HG03558 (cell line): ENCODE measurements around the gene LPGAT1.

ENCODE experiments used
- ATAC-seq: cut with Tn5 transposase; IDR thresholded peaks from one replicate; pipeline ENCODE4 v1.9.1; 2021; ENCODE audit warnings: moderate number of reproducible peaks; ENCODE audit not compliant: unreplicated experiment; ENCODE audit errors: extremely low read depth

LPGAT1 gene

GRCh38 chr1:211829343-211830054 lies 1.1 kb downstream of the LPGAT1 start:
- no peak for ATAC-seq

DNA sequence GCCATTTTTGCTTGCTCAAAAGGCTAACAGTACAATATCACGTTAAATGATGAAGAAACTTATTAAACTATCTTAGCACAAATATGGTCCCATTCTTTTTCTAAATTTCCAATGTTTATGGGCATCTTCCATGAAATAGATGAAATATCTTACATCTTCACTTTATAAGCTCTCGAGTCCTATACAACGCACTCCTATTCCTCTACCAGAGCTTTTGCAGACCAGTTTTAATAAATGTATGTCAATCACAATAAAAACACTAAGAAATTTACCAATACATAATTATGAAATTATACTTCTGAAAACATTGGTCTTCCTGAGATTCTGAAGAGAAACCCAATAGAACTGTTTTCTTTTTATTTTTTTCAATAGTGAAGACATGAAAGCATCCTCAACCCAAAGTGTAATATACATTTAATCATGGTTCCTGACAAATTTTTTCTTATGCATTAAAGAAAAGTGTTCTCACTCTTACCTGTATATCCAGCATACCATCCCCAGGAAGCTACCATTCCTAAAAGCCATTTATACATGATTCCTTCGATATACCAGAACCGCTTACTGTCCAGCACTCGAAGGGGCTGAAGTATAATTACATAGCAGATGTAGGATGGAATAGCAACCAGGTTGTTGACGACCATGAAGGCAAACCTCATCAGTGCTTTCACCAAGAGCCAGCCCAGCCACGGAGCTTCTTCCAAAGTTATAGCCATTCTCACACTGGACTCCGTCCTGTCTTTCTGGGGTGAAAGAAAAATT lies 1.8 kb downstream of the LPGAT1 start:
- ATAC-seq, result no peak

GRCh38 chr1:211827051-211827450 lies 3.5 kb downstream of the LPGAT1 start:
- no peak for ATAC-seq

GRCh38 chr1:211825980-211826379 lies 4.6 kb downstream of the LPGAT1 start:
- no peak for ATAC-seq

DNA sequence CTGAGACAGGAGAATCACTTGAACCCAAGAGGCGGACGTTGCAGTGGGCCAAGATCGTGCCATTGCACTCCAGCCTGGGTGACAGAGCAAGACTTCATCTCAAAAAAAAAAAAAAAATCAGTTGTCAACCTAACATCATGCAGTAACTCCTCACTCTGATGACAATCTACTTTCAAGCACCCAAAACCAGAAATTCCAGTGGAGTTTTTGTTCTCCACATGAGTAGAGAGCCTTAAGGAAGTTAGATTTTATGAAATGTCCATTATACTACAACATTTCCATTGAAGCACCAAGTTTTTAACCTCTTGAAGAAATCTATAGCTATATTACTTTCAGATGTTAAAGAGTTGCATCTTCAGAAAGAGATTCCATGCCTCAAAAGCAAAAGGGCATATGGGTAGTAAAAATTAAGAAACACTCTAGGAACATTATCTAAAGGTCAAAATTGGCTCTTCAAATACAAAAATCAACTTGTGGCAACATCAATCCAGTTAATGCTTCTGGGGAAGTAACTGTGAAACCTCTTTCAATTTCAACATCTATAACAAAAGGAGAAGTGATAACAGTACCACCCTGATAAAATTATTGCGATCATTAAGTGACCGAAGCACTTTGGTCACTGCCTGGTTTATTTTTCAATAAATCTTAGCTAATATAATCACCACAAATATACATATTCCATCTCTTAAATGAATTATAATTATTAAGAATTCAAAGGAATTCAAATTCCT lies 7.7 kb downstream of the LPGAT1 start:
- no peak for ATAC-seq

DNA sequence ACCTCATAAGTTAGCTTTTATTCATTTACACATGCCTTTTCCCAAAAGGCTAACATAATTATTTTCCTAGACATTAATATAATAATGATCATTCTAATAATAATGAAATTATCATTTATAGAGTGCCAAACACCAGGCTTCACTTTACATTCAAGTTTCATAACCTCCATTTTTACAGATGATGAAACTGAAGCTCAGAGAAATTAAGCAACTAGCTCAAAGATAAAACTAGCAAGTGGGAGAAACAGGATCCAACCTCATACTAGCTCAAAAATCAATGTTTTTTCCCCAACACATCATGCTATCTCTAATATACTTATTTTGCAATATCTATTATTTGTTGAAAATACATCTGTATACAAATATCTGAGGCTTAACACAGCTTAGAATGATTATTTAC lies 14.0 kb downstream of the LPGAT1 start:
- no peak for ATAC-seq

DNA sequence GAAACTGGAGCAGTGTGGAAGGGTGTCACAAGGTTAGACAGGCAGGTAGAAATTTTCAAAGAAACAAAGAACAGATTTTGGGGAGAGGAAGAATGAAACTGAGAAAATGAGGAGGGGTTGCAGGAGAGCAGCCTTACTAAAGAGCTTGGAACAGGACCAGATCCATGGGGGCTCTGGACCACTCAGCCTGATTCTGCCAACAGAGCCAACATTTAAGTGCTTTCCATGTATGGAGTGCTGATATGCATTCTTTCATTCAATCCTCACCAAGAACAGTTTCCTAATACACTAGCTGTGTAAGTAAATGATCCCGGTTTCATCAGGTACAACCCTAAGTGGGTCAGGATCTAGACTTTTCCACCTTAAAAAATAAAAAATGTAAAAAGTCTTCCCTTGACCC lies 16.2 kb downstream of the LPGAT1 start:
- ATAC-seq, result no peak

DNA sequence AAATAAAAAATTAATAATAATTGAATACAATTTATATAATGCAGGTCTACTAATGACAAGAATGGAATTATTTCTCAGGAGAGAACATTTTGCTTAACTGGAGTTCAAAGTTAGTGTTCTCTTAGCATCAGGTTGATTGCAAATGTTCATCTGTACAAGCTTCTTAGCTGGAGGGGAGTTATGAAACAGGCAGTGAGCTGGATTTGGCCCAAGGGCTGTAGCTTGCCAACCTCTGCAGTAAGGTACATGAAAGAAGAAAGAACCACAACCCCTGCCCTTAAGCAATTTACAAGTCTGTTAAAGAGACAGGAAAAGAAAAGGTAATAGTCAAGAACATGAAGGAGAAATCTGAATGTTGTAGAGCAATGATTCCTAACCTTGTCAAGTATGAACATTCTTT lies 17.0 kb downstream of the LPGAT1 start:
- ATAC-seq, result no peak

DNA sequence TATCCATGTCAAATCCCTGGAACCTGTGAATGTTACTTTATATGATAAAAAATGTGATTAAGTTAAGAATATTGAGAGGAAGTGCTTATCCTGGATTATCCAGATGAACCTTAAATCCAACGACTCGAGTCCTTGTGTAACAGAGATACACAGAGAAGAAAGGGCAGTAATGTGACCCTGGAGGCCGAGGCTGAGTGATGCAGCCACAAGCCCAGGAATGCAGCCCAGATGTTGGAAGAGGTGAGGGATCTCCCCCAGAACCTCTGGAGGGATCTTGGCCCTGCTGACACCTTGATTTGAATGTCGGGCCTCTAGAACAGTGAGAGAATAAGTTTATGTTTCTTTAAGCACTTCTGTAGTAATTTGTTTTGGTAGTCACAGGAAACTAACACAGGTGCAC lies 18.0 kb downstream of the LPGAT1 start:
- no peak for ATAC-seq

GRCh38 chr1:211811848-211812247 lies 18.7 kb downstream of the LPGAT1 start:
- no peak for ATAC-seq

GRCh38 chr1:211811126-211811525 lies 19.4 kb downstream of the LPGAT1 start:
- ATAC-seq, result no peak

- ATAC-seq, result no peak
Measured at GRCh38 chr1:211808475-211808874, 22.1 kb downstream of the LPGAT1 start.

GRCh38 chr1:211804915-211805314 lies 25.6 kb downstream of the LPGAT1 start:
- ATAC-seq, result no peak

DNA sequence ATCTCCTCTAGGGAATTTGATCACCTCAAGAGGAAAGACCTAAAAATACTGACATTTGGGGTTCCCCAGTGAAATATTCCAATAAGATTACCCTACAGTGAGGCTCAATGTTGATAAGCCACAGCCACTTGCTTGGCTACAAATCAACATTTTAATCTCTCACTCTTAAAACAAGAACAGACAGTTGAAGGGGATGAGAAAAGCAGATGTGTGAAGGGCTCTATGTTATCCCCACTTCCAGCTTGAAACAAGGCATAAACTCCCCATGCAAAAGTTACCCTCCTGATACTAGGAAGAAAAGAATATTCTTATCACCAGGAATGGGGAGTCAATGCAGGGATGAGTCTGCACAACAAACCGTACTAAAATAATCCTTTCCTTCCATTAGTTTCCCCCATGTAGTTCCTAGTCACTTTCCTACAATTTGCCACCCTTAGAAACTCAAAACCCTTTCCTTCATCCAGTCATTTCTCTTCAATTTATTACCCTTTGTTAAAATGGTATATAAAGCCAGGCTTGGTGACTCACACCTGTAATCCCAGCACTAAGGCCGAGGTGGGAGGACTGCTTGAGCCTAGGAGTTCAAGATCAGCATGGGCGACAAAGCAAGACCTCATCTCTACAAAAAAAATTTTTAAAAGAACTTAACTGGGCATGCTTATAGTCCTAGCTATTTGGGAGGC lies 29.5 kb downstream of the LPGAT1 start:
- ATAC-seq, result no peak

GRCh38 chr1:211797994-211798393 lies 32.6 kb downstream of the LPGAT1 start:
- ATAC-seq, result no peak

DNA sequence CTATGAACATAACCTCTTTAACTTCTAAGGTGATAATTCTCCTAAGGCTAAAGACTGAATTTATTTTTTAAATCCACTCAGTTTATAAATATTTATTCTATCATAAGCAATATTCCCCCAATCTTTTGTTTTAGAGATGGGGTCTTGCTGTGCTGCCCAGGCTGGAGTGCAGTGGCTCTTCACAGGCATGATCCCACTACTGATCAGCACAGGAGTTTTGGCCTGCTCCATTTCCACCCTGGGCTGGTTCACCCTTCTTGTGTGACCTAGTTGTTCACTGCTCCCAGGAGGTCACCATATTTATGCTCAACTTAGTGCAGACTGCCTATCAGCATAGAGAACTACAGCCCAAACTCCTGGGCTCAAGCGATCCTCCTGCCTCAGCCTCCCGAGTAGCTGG lies 38.6 kb downstream of the LPGAT1 start:
- no peak for ATAC-seq

DNA sequence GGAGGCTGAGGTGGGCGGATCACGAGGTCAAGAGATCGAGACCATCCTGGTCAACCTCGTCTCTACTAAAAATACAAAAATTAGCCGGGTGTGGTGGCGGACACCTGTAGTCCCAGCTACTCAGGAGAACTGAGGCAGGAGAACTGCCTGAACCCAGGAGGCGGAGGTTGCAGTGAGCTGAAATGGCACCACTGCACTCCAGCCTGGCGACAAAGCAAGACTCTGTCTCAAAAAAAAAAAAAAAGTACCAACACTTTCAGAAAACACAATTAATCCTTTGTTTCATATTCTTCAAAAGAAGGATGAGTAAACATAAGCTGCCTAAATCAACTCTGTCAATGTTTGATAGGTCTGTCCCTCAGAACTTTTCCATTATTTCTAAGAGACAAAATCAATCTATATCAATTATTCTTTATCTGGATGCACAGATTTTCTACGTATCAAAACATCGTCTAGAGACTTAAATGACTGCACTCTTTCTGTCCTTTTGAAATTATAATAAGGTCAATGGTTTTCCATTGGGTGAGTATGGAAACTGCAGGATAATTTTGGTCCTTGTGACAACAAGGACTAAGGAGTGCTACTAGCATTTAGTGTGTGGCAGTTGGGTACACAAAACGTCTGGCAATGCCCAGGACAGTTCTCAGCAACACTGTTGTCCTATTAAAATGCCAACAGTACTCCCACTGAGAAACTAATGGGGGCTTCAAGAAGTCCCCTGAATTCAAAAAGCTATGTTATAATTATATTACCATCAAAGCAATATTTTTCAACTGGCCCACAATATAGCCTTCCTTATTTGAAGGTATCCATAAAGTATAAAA lies 40.7 kb downstream of the LPGAT1 start:
- no peak for ATAC-seq

GRCh38 chr1:211788626-211789025 lies 41.9 kb downstream of the LPGAT1 start:
- ATAC-seq, result no peak

DNA sequence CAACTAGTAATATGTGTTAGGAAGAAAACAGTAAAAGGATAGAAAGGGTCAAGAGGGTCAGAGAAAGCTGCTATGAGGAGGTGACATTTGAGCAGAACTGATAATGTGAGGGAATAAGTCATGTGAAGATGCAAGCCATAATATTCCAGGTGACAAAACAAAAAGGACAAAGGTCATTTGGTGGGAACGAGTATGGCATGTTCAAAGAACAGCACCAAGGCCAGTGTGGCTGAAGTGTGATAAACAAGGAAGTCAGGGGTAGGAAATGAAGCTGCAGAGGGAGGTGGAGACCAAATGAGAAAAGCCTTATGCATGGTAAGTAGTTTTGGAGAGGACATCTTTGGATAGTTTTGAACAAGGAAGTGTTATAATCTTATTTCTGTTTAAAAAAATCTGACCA lies 46.7 kb downstream of the LPGAT1 start:
- no peak for ATAC-seq

- ATAC-seq, result no peak
Measured at GRCh38 chr1:211783266-211783665, 47.3 kb downstream of the LPGAT1 start.
